ENCODE results near the gene GGCT. TPM values are rescaled to one million over a fixed set of nuclear protein-coding genes. Genes with fewer than 3 reads are reported as not detected.

Gene GGCT
- total RNA-seq, 2 donors from 2014 or later = 14.7 to 54.0 TPM

- no peaks in the 10 kb centered on the region for H3K27me3 ChIP-seq (replicated peaks; ENCODE audit: insufficient read depth)
- H3K9me3 ChIP-seq = no peaks in the 10 kb centered on the region
- no peak for TF ChIP-seq POLR2AphosphoS5 (IDR thresholded peaks at IDR 0.05)
- TF ChIP-seq, protein P1, sequence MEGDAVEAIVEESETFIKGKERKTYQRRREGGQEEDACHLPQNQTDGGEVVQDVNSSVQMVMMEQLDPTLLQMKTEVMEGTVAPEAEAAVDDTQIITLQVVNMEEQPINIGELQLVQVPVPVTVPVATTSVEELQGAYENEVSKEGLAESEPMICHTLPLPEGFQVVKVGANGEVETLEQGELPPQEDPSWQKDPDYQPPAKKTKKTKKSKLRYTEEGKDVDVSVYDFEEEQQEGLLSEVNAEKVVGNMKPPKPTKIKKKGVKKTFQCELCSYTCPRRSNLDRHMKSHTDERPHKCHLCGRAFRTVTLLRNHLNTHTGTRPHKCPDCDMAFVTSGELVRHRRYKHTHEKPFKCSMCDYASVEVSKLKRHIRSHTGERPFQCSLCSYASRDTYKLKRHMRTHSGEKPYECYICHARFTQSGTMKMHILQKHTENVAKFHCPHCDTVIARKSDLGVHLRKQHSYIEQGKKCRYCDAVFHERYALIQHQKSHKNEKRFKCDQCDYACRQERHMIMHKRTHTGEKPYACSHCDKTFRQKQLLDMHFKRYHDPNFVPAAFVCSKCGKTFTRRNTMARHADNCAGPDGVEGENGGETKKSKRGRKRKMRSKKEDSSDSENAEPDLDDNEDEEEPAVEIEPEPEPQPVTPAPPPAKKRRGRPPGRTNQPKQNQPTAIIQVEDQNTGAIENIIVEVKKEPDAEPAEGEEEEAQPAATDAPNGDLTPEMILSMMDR (IDR thresholded peaks at IDR 0.05) = no peak
- TF ChIP-seq POLR2A (IDR thresholded peaks at IDR 0.05) = no peak
- no peaks in the 10 kb centered on the region for H3K36me3 ChIP-seq
- H3K4me3 ChIP-seq = no peak overlapping the region
- intact Hi-C loops (cut with DNase I) = no loop called here
- H3K27ac ChIP-seq = peak overlapping the region in 1 of 2 donors; percentile 38
- WGBS = 61% methylated on average over 4 of the region's 4 CpGs
- H3K4me1 ChIP-seq (replicated peaks) = peaks cover 3% of the 10 kb centered on the region
- no peak for DNase-seq (ENCODE audit: low spot score)
Observed at GRCh38 chr7:30460246-30460633, 44.4 kb downstream of the GGCT start.

DNA sequence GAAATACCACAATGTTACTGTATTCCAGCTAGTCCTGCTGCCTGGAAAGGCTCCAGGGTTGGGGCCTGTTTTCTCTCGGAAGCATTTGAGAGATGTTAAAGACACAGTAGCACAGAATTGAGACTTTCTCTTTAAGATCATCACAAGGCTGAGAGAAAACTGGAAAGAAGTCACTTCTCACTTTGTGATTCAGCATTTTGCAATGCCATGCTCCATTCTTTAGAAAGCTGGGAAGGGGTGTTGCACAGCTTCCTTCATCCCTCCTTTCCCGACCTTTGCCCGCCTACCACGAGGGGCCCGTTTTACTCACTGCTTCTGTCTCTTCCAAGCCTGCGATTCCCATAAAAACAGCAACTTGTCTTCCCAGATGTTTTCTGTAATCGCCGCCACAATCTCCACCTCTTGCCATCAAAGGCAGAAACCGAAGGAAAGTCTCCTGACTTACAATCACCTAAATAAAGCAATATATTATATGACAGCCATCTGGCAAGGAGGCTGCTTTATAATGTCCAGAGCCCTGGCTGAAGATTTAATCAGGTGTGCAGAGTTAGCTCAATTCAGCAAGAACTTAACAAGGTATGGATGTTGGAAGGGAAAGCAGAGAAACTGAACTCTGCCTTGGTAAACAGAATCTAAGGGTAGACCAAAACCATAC is 44.9 kb downstream of the GGCT start:
- peak overlapping the region in 1 of 2 donors; percentile 38 for H3K27ac ChIP-seq
- H3K4me1 ChIP-seq (replicated peaks) = peaks cover 3% of the 10 kb centered on the region
- H3K36me3 ChIP-seq = no peaks in the 10 kb centered on the region
- 18% methylated on average over 9 of the region's 9 CpGs for WGBS
- H3K4me3 ChIP-seq = no peak overlapping the region
- H3K9me3 ChIP-seq = no peaks in the 10 kb centered on the region
- no peak for DNase-seq (ENCODE audit: low spot score)
- intact Hi-C loops (cut with DNase I) = no loop called here
- TF ChIP-seq POLR2A (IDR thresholded peaks at IDR 0.05) (no peak), POLR2AphosphoS5 (IDR thresholded peaks at IDR 0.05) (no peak)
- TF ChIP-seq, protein P1 (IDR thresholded peaks at IDR 0.05) = no peak
- H3K27me3 ChIP-seq (replicated peaks; ENCODE audit: insufficient read depth) = no peaks in the 10 kb centered on the region

DNA sequence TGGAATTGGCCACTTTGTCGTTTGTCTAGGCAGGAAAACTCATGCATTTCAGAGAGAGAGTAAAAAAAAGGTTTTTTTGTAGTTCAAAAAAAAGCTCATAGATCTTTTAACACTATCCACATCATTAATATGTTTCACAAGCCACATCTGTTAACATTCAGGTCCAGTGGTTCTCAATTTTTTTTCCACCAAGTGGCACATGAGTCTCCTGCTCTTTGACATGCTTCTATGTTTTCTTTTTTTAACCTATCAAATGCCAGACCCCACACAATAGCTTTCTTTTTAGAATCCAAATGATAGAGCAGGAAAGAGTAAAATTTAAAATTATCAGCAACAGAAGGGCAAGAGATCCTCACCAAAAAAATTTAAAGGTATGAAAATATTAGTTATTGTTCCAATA is 46.3 kb downstream of the GGCT start:
- TF ChIP-seq, protein P1 (IDR thresholded peaks at IDR 0.05) = no peak
- TF ChIP-seq POLR2A (IDR thresholded peaks at IDR 0.05) (no peak), POLR2AphosphoS5 (IDR thresholded peaks at IDR 0.05) (no peak)
- intact Hi-C loops (cut with DNase I) = no loop called here
- Histone ChIP-seq H3K27ac (no peak overlapping the region), H3K9me3 (no peaks in the 10 kb centered on the region), H3K4me1 (replicated peaks) (peaks cover 3% of the 10 kb centered on the region), H3K4me3 (no peak overlapping the region), H3K36me3 (no peaks in the 10 kb centered on the region), H3K27me3 (replicated peaks; ENCODE audit: insufficient read depth) (no peaks in the 10 kb centered on the region)
- no peak for DNase-seq (ENCODE audit: low spot score)
- 54% methylated on average over 1 of the region's 1 CpG for WGBS

DNA sequence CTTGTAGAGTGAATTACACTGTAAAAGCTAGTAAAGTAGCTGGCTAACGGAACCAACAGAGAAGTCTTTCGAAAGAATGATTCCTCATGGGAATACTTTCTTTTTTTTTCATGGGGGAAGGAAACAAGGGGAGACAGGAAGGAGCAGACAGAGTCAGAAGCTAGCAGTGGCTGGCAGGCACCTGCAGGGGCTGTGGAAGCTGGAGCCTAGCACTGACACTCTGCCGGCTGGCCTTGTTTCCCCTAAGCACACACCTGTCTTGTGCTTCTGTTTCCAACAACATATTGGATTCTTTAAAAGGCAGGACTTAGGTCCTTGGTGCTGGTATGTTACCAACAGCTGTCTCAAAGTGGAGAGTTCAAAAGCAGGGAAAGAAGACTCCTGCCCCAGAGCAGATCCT is 50.7 kb downstream of the GGCT start:
- no peak for DNase-seq (ENCODE audit: low spot score)
- Histone ChIP-seq H3K36me3 (no peaks in the 10 kb centered on the region), H3K4me1 (replicated peaks) (no peaks in the 10 kb centered on the region), H3K27ac (no peak overlapping the region), H3K27me3 (replicated peaks; ENCODE audit: insufficient read depth) (no peaks in the 10 kb centered on the region), H3K9me3 (no peaks in the 10 kb centered on the region), H3K4me3 (no peak overlapping the region)
- TF ChIP-seq, protein P1 (IDR thresholded peaks at IDR 0.05) = no peak
- TF ChIP-seq POLR2AphosphoS5 (IDR thresholded peaks at IDR 0.05) (no peak), POLR2A (IDR thresholded peaks at IDR 0.05) (no peak)
- intact Hi-C loops (cut with DNase I) = no loop called here
- 56% methylated on average over 3 of the region's 3 CpGs for WGBS

- DNase-seq (ENCODE audit: low spot score) = no peak
- H3K27me3 ChIP-seq (replicated peaks; ENCODE audit: insufficient read depth) = no peaks in the 10 kb centered on the region
- WGBS = 93% methylated on average over 8 of the region's 8 CpGs
- no peak overlapping the region for H3K4me3 ChIP-seq
- H3K9me3 ChIP-seq = no peaks in the 10 kb centered on the region
- no peak overlapping the region for H3K27ac ChIP-seq
- no peaks in the 10 kb centered on the region for H3K36me3 ChIP-seq
- intact Hi-C loops (cut with DNase I) = no loop called here
- H3K4me1 ChIP-seq (replicated peaks) = no peaks in the 10 kb centered on the region
- no peak for TF ChIP-seq POLR2AphosphoS5 (IDR thresholded peaks at IDR 0.05)
- TF ChIP-seq, protein P1 (IDR thresholded peaks at IDR 0.05) = no peak
- TF ChIP-seq POLR2A (IDR thresholded peaks at IDR 0.05) = no peak
Observed at GRCh38 chr7:30453016-30453415, 51.6 kb downstream of the GGCT start.
